Stomach (tissue), 9 donors: ENCODE measurements around the gene KLC4. TPM values are rescaled to one million over a fixed set of nuclear protein-coding genes. Genes with fewer than 3 reads are reported as not detected.
"Not testable (repeated sequence)": the region's sequence is repeated elsewhere in the genome, so short reads cannot be mapped to it uniquely, and the experiment has no call there.

Experiments
- DNase-seq, 2 donors: peaks; one replicate each; pipeline versions ENCODE4 v3.0.0 to v3.0.0-alpha.2; 2013 to 2019
- H3K27ac ChIP-seq, 5 donors: fragments of 200-600 bp in 4 of 5; sonication (generic) in 4 of 5; one replicate each; pipeline ENCODE4 v1.5.1; 2013 to 2019; ENCODE audit warnings: mild to moderate bottlenecking in 1 of 5, moderate library complexity in 1 of 5
- H3K27me3 ChIP-seq, 3 donors: fragments of 200-600 bp; sonication (generic); one replicate each; pipeline ENCODE4 v1.5.1; 2017 to 2019; ENCODE audit warnings: mixed run types in 1 of 3
- H3K36me3 ChIP-seq, 4 donors: fragments of 200-600 bp; sonication (generic); 1 replicate in 3 of 4; 2 replicates in 1 of 4; pipeline ENCODE4 v1.5.1; 2016 to 2019
- H3K4me1 ChIP-seq, 4 donors: fragments of 200-600 bp; sonication (generic); one replicate each; pipeline ENCODE4 v1.5.1; 2016 to 2019
- H3K4me3 ChIP-seq, 4 donors: fragments of 200-600 bp; sonication (generic) in 3 of 4; one replicate each; pipeline ENCODE4 v1.5.1; 2016 to 2019; ENCODE audit warnings: mild to moderate bottlenecking in 1 of 4
- H3K9me3 ChIP-seq, 4 donors: fragments of 200-600 bp; sonication (generic); one replicate each; pipeline ENCODE4 v1.5.1; 2016 to 2019
- EP300 ChIP-seq: sonication (generic); formaldehyde crosslinking; IDR thresholded peaks from one replicate; pipeline ENCODE4 v1.6.1; 2017; ENCODE audit warnings: antibody characterized with exemption
- POLR2A ChIP-seq, 4 donors: fragments of 450-650 bp; IDR thresholded peaks; one replicate each; pipeline ENCODE4 v1.6.1; 2016; ENCODE audit warnings: antibody characterized with exemption in 4 of 4, control low read depth in 2 of 4, mild to moderate bottlenecking in 1 of 4, moderate library complexity in 1 of 4
- POLR2AphosphoS5 ChIP-seq, 3 donors: sonication (generic); formaldehyde crosslinking; IDR thresholded peaks; one replicate each; pipeline ENCODE4 v1.6.1; 2016; ENCODE audit warnings: antibody characterized with exemption in 3 of 3
- WGBS, 5 donors: extraction: QIAGEN DNeasy Blood & Tissue Kit in 3 of 5; methylation state at CpG; one replicate each; pipeline versions ENCODE4 v1.1.5 to v1.1.7; 2013 to 2018; 5-methylcytosine and 5-hydroxymethylcytosine counted together
- intact Hi-C: fragments of 100-400 bp; cut with DNase I; formaldehyde crosslinking; loops from one replicate; pipeline ENCODE4 v1.15.1; 2023; ENCODE audit warnings: low total_unique reads
- polyA plus RNA-seq, 3 donors: library from polyadenylated mRNA; stranded (reverse); fragments of 200-250 nt; gene quantifications; one replicate each; pipeline ENCODE4 v1.2.3, GENCODE V29; 2013
- total RNA-seq, 5 donors: library from RNA; depleted of rRNA; stranded (reverse); fragments of >200 nt; gene quantifications; one replicate each; pipeline versions ENCODE4 v1.1.0 to v1.2.3, GENCODE V29; 2014 to 2016
- TF ChIP-seq, protein P1 (sequence below), 7 experiments: fragments of 450-650 bp in 4 of 7; fragments of 200-600 bp in 3 of 7; sonication (generic) in 3 of 7; IDR thresholded peaks; one replicate each; pipeline ENCODE4 v1.5.1; 2016 to 2019; ENCODE audit warnings: antibody characterized with exemption in 7 of 7, control low read depth in 2 of 7, mild to moderate bottlenecking in 1 of 7
- donor health status: healthy with polysubstance abuse.
- donor health status: Bipolar disorder and iron deficiency.
- donor health status: healthy.

The KLC4 gene
- total and polyA plus RNA-seq, 8 donors, result 23.5 to 410 (median 48.3) TPM

DNA sequence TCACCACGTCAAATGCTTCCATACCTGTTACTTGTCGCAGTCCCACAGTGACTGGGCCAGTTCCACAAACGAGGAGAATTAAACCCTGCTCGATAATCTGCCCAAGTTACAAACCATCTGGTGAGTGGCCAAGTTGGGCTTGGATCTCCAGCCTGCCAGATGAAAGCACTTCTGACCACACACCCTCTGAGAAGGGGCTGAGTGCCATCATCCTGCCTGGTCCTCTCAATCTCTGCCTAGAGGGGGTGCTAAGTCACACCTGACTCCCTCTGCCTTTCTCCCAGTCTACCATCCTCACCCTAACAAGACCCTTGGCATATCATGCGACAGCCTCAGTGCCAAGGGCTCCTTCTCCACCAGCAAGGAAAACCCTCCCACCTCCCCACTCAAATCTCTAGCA lies 22.2 kb upstream of the KLC4 start:
- intact Hi-C loops, result no loop called here
- 69 to 91% (median 79%) methylated on average over 5 of the region's 5 CpGs for WGBS, 5 donors
- peaks cover 47 to 97% (median 94%) of the 10 kb centered on the region in 4 donors for H3K36me3 ChIP-seq

DNA sequence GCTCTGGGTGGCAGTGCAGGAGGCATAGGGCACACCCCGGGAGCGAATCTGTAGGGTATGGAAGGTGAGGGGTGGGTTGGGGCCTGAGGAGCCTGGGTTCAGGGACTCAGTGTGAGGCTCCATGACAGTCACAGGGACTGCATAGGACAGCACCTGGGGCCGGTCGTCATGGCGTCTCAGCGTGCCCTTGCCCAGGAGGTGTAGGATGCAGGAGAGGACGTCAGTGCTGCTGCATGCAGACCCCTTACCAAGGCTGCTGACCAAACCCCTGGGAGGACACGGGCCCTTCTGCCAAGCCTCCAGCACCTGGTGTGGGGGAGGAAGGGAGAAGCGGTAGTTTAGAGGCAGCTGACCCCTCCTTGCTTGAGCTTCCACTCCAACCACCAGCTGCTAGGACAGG lies 21.7 kb upstream of the KLC4 start:
- no peak for DNase-seq
- no peak for TF ChIP-seq POLR2A (IDR thresholded peaks at IDR 0.05)
- TF ChIP-seq EP300, result no peak
- TF ChIP-seq POLR2AphosphoS5 (IDR thresholded peaks at IDR 0.05), result no peak
- TF ChIP-seq, protein P1, sequence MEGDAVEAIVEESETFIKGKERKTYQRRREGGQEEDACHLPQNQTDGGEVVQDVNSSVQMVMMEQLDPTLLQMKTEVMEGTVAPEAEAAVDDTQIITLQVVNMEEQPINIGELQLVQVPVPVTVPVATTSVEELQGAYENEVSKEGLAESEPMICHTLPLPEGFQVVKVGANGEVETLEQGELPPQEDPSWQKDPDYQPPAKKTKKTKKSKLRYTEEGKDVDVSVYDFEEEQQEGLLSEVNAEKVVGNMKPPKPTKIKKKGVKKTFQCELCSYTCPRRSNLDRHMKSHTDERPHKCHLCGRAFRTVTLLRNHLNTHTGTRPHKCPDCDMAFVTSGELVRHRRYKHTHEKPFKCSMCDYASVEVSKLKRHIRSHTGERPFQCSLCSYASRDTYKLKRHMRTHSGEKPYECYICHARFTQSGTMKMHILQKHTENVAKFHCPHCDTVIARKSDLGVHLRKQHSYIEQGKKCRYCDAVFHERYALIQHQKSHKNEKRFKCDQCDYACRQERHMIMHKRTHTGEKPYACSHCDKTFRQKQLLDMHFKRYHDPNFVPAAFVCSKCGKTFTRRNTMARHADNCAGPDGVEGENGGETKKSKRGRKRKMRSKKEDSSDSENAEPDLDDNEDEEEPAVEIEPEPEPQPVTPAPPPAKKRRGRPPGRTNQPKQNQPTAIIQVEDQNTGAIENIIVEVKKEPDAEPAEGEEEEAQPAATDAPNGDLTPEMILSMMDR (IDR thresholded peaks at IDR 0.05), result no peak
- Histone ChIP-seq H3K4me1 (peaks cover 0 to 6% (median 0%) of the 10 kb centered on the region in 4 donors), H3K27ac (no peak overlapping the region), H3K36me3 (peaks cover 47 to 97% (median 94%) of the 10 kb centered on the region in 4 donors), H3K27me3 (no peaks in the 10 kb centered on the region), H3K9me3 (no peaks in the 10 kb centered on the region), H3K4me3 (no peak overlapping the region)
- WGBS, 5 donors, result 88 to 96% (median 90%) methylated on average over 8 to 9 of the region's 9 CpGs
- intact Hi-C loops, result no loop called here

More for the DNA sequence above, 22.2 kb upstream of the KLC4 start:
- Histone ChIP-seq H3K9me3 (no peaks in the 10 kb centered on the region), H3K27ac (no peak overlapping the region), H3K4me1 (peaks cover 0 to 6% (median 0%) of the 10 kb centered on the region in 4 donors), H3K27me3 (no peaks in the 10 kb centered on the region), H3K4me3 (no peak overlapping the region)
- DNase-seq, result no peak
- TF ChIP-seq POLR2A (IDR thresholded peaks at IDR 0.05) (no peak), EP300 (no peak), POLR2AphosphoS5 (IDR thresholded peaks at IDR 0.05) (no peak)
- TF ChIP-seq, protein P1 (IDR thresholded peaks at IDR 0.05), result no peak

DNA sequence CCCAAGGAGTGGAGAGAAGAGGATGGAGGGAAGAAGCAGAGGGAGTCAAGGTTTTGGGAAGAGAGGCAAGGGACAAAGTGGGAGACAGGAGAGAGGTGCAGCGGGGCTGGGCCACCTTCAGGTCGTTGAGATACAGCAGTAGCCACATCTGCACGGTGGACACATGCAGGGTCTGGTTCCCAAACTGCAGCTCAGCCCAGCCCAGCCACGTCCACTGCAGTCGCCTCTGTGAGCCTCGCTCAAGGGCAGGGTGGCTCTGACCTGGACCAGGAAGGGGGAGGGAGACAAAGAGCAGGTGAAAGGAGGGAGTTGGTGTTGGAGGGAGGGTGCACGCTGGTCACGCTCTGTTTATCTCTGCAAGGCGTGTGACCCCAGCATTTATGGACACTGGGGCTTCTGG lies 20.7 kb upstream of the KLC4 start:
- DNase-seq, result no peak
- H3K9me3 ChIP-seq, result no peaks in the 10 kb centered on the region
- no peak overlapping the region for H3K4me3 ChIP-seq
- H3K36me3 ChIP-seq, result peaks cover 53 to 97% (median 96%) of the 10 kb centered on the region in 4 donors
- TF ChIP-seq EP300 (no peak), POLR2AphosphoS5 (IDR thresholded peaks at IDR 0.05) (no peak), POLR2A (IDR thresholded peaks at IDR 0.05) (no peak)
- TF ChIP-seq, protein P1 (IDR thresholded peaks at IDR 0.05), result no peak
- WGBS, 5 donors, result 56 to 87% (median 72%) methylated on average over 9 of the region's 9 CpGs
- peaks cover 0 to 6% (median 0%) of the 10 kb centered on the region in 4 donors for H3K4me1 ChIP-seq
- no peak overlapping the region for H3K27ac ChIP-seq
- no peaks in the 10 kb centered on the region for H3K27me3 ChIP-seq
- intact Hi-C loops, result no loop called here

DNA sequence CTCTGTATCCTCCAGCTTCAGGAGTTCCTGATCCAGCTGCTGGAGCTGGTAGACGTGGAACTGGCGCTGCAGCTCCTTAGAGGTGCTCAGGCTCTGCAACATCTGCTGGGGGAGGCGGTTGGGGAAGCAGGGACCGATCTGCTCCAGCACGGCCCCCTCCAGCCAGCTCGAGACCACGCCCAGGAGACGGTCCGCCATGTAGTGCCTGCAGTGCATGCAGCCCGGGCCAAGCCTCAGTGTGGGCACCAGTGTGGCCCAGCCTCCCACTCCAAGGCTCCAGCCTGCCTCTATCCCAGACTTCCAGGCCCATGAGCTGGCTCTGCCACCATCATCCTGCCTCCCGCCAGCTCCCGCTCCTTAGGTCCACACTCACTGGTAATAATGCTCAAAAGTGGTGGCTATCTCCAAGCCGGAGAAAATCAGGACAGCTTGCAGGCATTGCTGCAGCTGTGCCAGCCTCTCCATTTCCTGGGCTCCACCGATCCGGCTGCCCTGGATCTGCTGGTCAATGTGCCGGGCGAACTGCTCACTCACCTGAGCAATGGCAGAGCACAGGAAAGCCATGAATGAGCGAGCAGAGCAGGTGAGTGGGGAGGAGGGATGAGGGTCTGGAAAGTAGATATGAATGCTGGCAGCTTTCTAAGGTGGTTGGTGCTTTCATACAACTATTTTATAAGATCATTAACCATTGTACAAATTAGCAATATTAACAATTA lies 18.7 kb upstream of the KLC4 start:
- intact Hi-C loops, result no loop called here
- TF ChIP-seq POLR2AphosphoS5 (IDR thresholded peaks at IDR 0.05) (no peak), POLR2A (IDR thresholded peaks at IDR 0.05) (no peak), EP300 (no peak)
- TF ChIP-seq, protein P1 (IDR thresholded peaks at IDR 0.05), result no peak
- no peak for DNase-seq
- Histone ChIP-seq H3K27ac (no peak overlapping the region), H3K9me3 (no peaks in the 10 kb centered on the region), H3K27me3 (no peaks in the 10 kb centered on the region), H3K4me3 (no peak overlapping the region), H3K4me1 (peaks cover 0 to 5% (median 0%) of the 10 kb centered on the region in 4 donors), H3K36me3 (peaks cover 65 to 97% (median 96%) of the 10 kb centered on the region in 4 donors)
- WGBS, 5 donors, result 94 to 96% (median 95%) methylated on average over 10 to 18 of the region's 18 CpGs

DNA sequence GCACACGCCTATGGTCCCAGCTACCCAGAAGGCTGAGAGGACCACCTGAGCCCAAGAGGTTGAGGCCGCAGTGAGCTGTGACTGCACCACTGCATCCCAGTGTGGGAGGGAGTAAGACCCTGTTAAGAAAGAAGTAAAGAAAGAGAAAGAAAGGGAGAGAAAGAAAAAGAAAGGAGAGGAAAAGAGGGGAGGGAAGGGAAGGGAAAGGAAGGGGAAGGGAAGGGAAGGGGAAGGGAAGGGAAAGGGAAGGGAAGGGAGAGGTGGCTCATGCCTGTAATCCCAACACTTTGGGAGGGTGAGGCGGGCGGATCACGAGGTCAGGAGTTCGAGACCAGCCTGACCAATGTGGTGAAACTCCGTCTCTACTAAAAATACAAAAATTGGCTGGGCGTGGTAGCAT lies 18.0 kb upstream of the KLC4 start:
- peaks cover 65 to 97% (median 96%) of the 10 kb centered on the region in 4 donors for H3K36me3 ChIP-seq
- H3K27me3 ChIP-seq, DNase-seq, intact Hi-C loops, H3K9me3 ChIP-seq, H3K4me1 ChIP-seq, H3K4me3 ChIP-seq, H3K27ac ChIP-seq: not testable (repeated sequence)
- WGBS, 5 donors, result 88 to 95% (median 90%) methylated on average over 7 to 8 of the region's 8 CpGs
